ENCODE measurements around the gene SEMG1.

The SEMG1 gene

DNA sequence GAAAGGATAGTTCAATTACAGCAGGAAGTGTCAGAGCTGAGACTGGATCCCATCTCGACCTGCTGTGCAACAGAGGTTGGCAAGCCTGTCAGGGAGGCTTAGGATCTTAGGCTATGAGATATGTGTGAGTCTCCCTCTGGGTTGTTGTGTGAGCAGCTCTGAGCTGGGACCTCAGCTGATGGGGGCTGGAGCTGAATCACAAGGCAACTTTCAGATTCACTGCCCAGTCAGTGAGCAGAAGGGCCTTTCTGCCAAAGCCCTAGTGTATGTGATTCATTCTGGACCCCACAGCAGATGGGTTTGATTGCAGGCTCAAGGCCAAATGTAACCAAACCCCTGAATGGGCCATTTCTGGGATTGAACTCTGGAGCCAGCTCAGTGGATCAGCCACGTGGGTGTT, 27.7 kb upstream of the SEMG1 start:
- Histone ChIP-seq H2AFZ (ENCODE audit: low read depth, low read length) (no peak overlapping the region), H3K4me3 (ENCODE audit: low read depth in 1 of 2, low read length in 2 of 2) (no peak overlapping the region), H3K27ac (ENCODE audit: low read length) (no peak overlapping the region), H3K4me2 (ENCODE audit: insufficient read depth, low read length) (no peak overlapping the region), H3K36me3 (ENCODE audit: insufficient read depth, low read length) (no peaks in the 10 kb centered on the region), H3K9ac (ENCODE audit: low read depth, low read length) (no peak overlapping the region), H3K4me1 (ENCODE audit: insufficient read depth, low read length) (no peaks in the 10 kb centered on the region), H3K27me3 (ENCODE audit: insufficient read depth, low read length, poor library complexity) (peaks cover 34% of the 10 kb centered on the region), H4K20me1 (ENCODE audit: insufficient read depth, low read length) (no peaks in the 10 kb centered on the region), H3K9me3 (ENCODE audit: insufficient read depth, low read length, severe bottlenecking) (no peaks in the 10 kb centered on the region), H3K79me2 (ENCODE audit: insufficient read depth, low read length) (no peaks in the 10 kb centered on the region)
- DNase-seq (no peak), ATAC-seq (ENCODE audit: insufficient read depth, low read depth) (no peak)
- TF ChIP-seq EZH2 (IDR thresholded peaks at IDR 0.05; ENCODE audit: borderline replicate concordance, low read depth, low read length, severe bottlenecking) = no peak
- TF ChIP-seq, protein P1, sequence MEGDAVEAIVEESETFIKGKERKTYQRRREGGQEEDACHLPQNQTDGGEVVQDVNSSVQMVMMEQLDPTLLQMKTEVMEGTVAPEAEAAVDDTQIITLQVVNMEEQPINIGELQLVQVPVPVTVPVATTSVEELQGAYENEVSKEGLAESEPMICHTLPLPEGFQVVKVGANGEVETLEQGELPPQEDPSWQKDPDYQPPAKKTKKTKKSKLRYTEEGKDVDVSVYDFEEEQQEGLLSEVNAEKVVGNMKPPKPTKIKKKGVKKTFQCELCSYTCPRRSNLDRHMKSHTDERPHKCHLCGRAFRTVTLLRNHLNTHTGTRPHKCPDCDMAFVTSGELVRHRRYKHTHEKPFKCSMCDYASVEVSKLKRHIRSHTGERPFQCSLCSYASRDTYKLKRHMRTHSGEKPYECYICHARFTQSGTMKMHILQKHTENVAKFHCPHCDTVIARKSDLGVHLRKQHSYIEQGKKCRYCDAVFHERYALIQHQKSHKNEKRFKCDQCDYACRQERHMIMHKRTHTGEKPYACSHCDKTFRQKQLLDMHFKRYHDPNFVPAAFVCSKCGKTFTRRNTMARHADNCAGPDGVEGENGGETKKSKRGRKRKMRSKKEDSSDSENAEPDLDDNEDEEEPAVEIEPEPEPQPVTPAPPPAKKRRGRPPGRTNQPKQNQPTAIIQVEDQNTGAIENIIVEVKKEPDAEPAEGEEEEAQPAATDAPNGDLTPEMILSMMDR (IDR thresholded peaks at IDR 0.05; ENCODE audit: borderline replicate concordance, extremely low read depth, low read length, poor library complexity, severe bottlenecking) = no peak

GRCh38 chr20:45181639-45182038, 25.2 kb upstream of the SEMG1 start:
- H3K4me1 ChIP-seq (ENCODE audit: insufficient read depth, low read length) = no peaks in the 10 kb centered on the region
- TF ChIP-seq, protein P1 (IDR thresholded peaks at IDR 0.05; ENCODE audit: borderline replicate concordance, extremely low read depth, low read length, poor library complexity, severe bottlenecking) = no peak
- no peak for TF ChIP-seq EZH2 (IDR thresholded peaks at IDR 0.05; ENCODE audit: borderline replicate concordance, low read depth, low read length, severe bottlenecking)
- no peaks in the 10 kb centered on the region for H3K36me3 ChIP-seq (ENCODE audit: insufficient read depth, low read length)
- H3K79me2 ChIP-seq (ENCODE audit: insufficient read depth, low read length) = no peaks in the 10 kb centered on the region
- H3K9me3 ChIP-seq (ENCODE audit: insufficient read depth, low read length, severe bottlenecking) = no peaks in the 10 kb centered on the region
- H3K27me3 ChIP-seq (ENCODE audit: insufficient read depth, low read length, poor library complexity) = peaks cover 21% of the 10 kb centered on the region
- no peak overlapping the region for H3K4me3 ChIP-seq (ENCODE audit: low read depth in 1 of 2, low read length in 2 of 2)
- no peak overlapping the region for H3K4me2 ChIP-seq (ENCODE audit: insufficient read depth, low read length)
- no peak for ATAC-seq (ENCODE audit: insufficient read depth, low read depth)
- H4K20me1 ChIP-seq (ENCODE audit: insufficient read depth, low read length) = no peaks in the 10 kb centered on the region
- H2AFZ ChIP-seq (ENCODE audit: low read depth, low read length) = no peak overlapping the region
- H3K9ac ChIP-seq (ENCODE audit: low read depth, low read length) = no peak overlapping the region
- no peak for DNase-seq
- no peak overlapping the region for H3K27ac ChIP-seq (ENCODE audit: low read length)

- Histone ChIP-seq H3K27ac (ENCODE audit: low read length) (no peak overlapping the region), H3K9ac (ENCODE audit: low read depth, low read length) (no peak overlapping the region), H3K4me3 (ENCODE audit: low read depth in 1 of 2, low read length in 2 of 2) (no peak overlapping the region), H3K36me3 (ENCODE audit: insufficient read depth, low read length) (no peaks in the 10 kb centered on the region), H3K4me1 (ENCODE audit: insufficient read depth, low read length) (no peaks in the 10 kb centered on the region), H4K20me1 (ENCODE audit: insufficient read depth, low read length) (no peaks in the 10 kb centered on the region), H3K4me2 (ENCODE audit: insufficient read depth, low read length) (no peak overlapping the region), H3K79me2 (ENCODE audit: insufficient read depth, low read length) (no peaks in the 10 kb centered on the region), H3K27me3 (ENCODE audit: insufficient read depth, low read length, poor library complexity) (peaks cover 17% of the 10 kb centered on the region), H3K9me3 (ENCODE audit: insufficient read depth, low read length, severe bottlenecking) (no peaks in the 10 kb centered on the region), H2AFZ (ENCODE audit: low read depth, low read length) (no peak overlapping the region)
- DNase-seq (no peak), ATAC-seq (ENCODE audit: insufficient read depth, low read depth) (no peak)
- TF ChIP-seq, protein P1 (IDR thresholded peaks at IDR 0.05; ENCODE audit: borderline replicate concordance, extremely low read depth, low read length, poor library complexity, severe bottlenecking) = no peak
- no peak for TF ChIP-seq EZH2 (IDR thresholded peaks at IDR 0.05; ENCODE audit: borderline replicate concordance, low read depth, low read length, severe bottlenecking)
Measured at GRCh38 chr20:45183084-45183483, 23.7 kb upstream of the SEMG1 start.

DNA sequence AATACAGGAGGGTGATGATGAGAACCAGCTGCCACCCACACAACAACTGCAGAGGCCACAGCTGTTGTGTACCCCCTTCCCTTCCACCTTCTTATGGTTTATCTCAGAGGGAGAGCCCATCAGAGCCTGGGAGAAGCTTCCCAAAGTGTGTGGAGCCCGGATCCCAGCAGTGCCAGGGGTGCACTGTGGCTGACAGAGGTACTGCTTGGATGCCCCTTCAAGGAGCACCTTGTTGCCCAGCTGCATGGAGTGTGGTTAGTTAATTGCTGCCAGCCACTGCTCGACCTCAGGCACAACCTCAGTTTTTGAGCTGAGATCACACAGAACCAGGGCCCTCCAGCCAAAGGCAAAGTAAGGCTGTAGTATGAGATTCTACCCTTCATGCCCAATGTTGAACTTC, 19.1 kb upstream of the SEMG1 start:
- H3K4me2 ChIP-seq (ENCODE audit: insufficient read depth, low read length) = no peak overlapping the region
- H3K79me2 ChIP-seq (ENCODE audit: insufficient read depth, low read length) = no peaks in the 10 kb centered on the region
- DNase-seq (no peak), ATAC-seq (ENCODE audit: insufficient read depth, low read depth) (no peak)
- H3K27me3 ChIP-seq (ENCODE audit: insufficient read depth, low read length, poor library complexity) = peaks cover 13% of the 10 kb centered on the region
- no peak overlapping the region for H3K27ac ChIP-seq (ENCODE audit: low read length)
- no peaks in the 10 kb centered on the region for H3K9me3 ChIP-seq (ENCODE audit: insufficient read depth, low read length, severe bottlenecking)
- H3K9ac ChIP-seq (ENCODE audit: low read depth, low read length) = no peak overlapping the region
- H3K4me1 ChIP-seq (ENCODE audit: insufficient read depth, low read length) = no peaks in the 10 kb centered on the region
- TF ChIP-seq EZH2 (IDR thresholded peaks at IDR 0.05; ENCODE audit: borderline replicate concordance, low read depth, low read length, severe bottlenecking) = no peak
- TF ChIP-seq, protein P1 (IDR thresholded peaks at IDR 0.05; ENCODE audit: borderline replicate concordance, extremely low read depth, low read length, poor library complexity, severe bottlenecking) = no peak
- no peaks in the 10 kb centered on the region for H4K20me1 ChIP-seq (ENCODE audit: insufficient read depth, low read length)
- H3K36me3 ChIP-seq (ENCODE audit: insufficient read depth, low read length) = no peaks in the 10 kb centered on the region
- no peak overlapping the region for H3K4me3 ChIP-seq (ENCODE audit: low read depth in 1 of 2, low read length in 2 of 2)
- no peak overlapping the region for H2AFZ ChIP-seq (ENCODE audit: low read depth, low read length)

All from DND-41 (cell line).